Testis (tissue), 2 donors: ENCODE measurements around the gene PTDSS2.

ENCODE experiments used
- CTCF ChIP-seq, 3 experiments: fragments of 450-650 bp in 2 of 3; fragments of 200-600 bp in 1 of 3; sonication (generic) in 1 of 3; IDR thresholded peaks; one replicate each; pipeline ENCODE4 v1.5.1; 2016 to 2019; ENCODE audit warnings: antibody characterized with exemption in 3 of 3, mild to moderate bottlenecking in 2 of 3, moderate library complexity in 1 of 3
- POLR2A ChIP-seq: fragments of 450-650 bp; IDR thresholded peaks from one replicate; pipeline ENCODE4 v1.6.1; 2017; ENCODE audit warnings: antibody characterized with exemption, mild to moderate bottlenecking, moderate library complexity

GRCh38 chr11:501001-501682 is 51.1 kb downstream of the PTDSS2 start:
- no peak for TF ChIP-seq CTCF (IDR thresholded peaks at IDR 0.05)
- no peak for TF ChIP-seq POLR2A
